GM19468 (cell line): Measurements from ENCODE around the gene GP1BB.
"Not testable (repeated sequence)": the region's sequence is repeated elsewhere in the genome, so short reads cannot be mapped to it uniquely, and the experiment has no call there.

Source experiments
- ATAC-seq: cut with Tn5 transposase; IDR thresholded peaks from one replicate; pipeline ENCODE4 v1.9.1; 2021; ENCODE audit warnings: mild to moderate bottlenecking, moderate library complexity, moderate number of reproducible peaks; ENCODE audit not compliant: unreplicated experiment; ENCODE audit errors: extremely low read depth

Gene GP1BB

DNA sequence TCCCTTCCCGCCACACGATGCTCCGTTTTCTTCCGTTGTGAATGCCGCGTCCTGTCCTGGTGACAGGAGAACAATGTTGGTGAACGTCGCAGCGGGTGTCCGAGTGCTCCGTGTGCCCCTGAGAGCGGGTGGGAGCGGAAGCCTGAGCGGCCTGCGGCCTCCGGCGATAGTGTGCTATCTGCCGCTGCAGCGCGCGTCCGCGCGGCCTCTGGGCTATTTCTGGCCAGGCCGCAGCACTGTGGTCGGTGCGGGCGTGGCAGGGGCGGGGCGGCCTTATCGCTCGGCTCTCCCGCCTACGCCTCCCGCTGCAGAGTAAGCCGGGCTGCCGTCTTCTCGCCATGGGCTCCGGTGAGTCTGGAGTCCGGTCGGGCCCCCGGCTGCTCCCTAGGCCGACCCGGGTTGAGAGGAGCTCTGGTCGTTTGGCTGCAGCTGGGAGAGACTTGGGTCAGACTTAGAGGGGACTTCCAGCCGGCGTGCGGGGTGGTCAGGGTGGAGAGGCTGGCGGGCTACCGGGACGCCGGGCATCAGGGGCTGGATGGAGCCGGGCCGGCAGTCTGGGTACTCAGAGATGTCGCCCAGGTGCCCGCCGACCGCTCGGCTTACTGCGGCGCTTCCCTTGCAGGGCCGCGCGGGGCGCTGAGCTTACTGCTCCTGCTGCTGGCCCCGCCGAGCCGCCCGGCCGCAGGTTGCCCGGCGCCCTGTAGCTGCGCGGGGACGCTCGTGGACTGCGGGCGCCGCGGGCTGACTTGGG lies at the start of gene GP1BB:
GP1BB (plus strand) TSS at position 308 of the 751 bp plus-strand sequence; CDS start at position 339, 31 bp downstream.
- ATAC-seq, result no peak

DNA sequence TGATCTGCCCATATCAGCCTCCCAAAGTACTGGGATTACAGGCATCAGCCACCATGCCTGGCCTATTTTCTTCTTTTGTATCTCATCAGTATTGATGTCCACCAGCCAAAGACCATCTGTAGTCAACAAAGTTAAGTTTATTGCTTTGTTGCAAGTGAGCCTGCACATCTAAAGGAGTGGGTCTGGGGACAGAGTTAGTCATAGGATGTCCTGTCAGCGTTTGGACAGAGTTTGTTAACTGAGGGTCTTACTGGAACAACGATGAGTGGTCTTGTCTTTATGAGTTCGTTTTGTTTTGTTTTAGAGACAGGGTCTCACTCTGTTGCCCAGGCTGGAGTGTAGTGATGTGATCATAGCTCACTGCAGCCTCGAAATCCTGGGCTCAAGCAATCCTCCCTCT lies 49.7 kb upstream of the GP1BB start:
- no peak for ATAC-seq

GRCh38 chr22:19674129-19674928 lies 49.0 kb upstream of the GP1BB start:
- ATAC-seq, result no peak

DNA sequence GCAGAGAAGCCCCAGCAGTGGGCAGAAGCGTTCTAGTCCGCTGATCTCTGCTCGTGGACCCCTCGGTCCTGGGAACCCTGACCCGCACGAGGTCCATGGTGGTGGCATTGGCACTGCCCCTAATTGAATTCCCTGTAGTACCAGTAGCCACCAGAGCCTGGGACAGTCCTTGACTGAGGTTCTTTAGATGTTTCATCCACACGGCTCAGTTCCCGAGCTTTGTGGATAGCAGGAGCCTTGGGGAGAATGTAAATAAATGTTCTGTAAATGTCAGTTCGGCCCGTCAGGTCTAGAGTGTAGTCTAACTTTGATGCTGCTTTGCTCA lies 48.4 kb upstream of the GP1BB start:
- ATAC-seq, result no peak

GRCh38 chr22:19675428-19675827 lies 47.9 kb upstream of the GP1BB start:
- ATAC-seq, result no peak

DNA sequence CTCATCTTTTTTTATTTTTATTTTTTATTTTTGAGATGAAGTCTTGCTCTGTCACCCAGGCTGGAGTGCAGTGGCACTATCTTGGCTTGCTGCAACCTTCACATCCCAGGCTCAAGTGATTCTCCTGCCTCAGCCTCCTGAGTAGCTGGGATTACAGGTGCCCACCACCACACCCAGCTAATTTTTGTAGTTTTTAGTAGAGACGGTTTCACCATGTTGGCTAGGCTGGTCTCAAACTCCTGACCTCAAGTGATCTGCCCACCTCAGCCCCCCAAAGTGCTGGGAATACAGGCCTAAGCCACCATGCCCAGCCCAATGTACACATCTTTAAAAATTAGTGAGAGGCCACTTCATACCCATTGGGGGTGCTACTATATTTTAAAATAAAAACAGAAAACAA lies 46.9 kb upstream of the GP1BB start:
- not testable (repeated sequence) for ATAC-seq

DNA sequence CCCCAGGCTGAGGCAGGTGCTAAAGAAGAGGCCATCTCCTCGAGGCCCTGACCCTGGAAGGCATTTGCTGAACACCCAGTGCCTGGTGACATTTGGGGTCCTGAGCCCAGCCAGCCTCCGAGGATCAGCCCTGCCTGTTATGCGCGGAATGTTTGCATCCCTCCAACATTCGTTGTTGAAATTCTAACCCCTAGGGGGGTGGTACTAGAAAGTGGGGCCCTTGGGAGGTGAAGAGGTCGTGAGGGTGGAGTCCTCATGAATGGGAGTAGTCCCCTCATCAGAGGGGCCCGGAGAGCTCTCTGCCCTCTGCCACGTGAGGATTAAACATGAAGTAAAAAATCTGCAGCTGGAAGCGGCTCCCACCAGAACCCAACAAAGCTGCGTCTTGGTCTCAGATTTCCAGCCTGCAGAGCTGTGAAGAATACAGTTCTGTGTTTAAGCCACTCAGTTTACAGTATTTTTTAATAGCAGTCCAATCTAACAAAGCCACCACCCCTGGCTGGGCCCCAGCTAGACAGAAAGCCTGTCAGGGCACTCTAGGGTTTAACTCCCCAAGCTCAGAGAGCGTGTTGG lies 44.3 kb upstream of the GP1BB start:
- no peak for ATAC-seq

DNA sequence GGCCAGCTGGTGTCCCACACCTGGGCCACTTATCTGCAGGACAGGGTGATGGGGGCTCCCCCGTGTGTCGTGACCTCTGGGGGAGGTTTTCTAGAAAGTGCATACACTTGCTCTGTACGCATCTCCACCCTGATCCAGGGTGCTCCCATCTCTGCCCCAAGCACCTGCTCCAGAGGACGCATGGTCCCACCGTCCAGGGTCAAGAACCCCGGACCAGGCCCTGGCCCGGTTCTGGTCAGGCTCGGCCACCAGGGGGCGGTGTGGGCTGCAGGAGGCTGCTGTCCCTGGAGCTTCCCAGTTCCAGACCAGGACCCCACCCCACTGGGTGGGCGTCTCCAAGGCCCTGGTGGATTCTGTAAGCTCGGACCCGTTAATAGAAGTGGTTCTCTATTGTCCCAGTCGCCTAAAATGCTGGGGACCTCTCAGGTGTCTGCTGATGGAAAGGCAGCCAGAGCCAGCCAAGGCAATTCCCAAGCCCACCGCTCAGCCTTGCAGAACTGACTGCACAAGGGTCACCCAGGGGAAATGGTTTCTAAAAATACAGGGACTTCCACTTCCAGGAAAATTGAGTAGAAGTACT lies 43.7 kb upstream of the GP1BB start:
- ATAC-seq, result no peak

DNA sequence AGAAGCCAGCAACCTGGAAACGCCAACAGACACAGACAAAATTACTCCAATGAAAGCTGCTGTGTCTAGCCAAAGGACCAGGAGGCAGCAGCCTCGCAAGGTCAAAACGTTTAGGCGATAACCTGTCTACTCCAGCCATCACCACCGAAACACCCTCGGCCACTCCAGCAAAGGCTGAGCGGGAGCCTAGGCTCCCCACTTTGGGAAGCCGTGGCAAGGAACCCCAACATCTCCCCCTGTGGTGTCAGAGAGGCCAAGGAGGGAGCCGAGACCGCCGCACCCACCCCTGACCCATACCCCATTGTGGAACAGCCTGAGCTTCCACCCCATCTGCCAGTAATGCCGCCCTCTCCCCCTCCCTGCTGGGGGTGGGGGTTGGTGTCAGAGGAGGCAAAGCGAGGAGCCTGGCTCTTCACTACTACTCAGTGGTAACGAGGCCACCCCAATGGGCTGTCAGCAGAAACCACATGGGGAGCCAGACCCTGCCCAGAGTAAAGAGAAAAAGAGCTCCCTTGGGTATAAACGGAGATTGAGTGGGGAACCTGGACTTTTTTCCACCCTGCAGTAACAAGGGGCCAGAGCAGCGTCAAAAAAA lies 43.0 kb upstream of the GP1BB start:
- no peak for ATAC-seq

DNA sequence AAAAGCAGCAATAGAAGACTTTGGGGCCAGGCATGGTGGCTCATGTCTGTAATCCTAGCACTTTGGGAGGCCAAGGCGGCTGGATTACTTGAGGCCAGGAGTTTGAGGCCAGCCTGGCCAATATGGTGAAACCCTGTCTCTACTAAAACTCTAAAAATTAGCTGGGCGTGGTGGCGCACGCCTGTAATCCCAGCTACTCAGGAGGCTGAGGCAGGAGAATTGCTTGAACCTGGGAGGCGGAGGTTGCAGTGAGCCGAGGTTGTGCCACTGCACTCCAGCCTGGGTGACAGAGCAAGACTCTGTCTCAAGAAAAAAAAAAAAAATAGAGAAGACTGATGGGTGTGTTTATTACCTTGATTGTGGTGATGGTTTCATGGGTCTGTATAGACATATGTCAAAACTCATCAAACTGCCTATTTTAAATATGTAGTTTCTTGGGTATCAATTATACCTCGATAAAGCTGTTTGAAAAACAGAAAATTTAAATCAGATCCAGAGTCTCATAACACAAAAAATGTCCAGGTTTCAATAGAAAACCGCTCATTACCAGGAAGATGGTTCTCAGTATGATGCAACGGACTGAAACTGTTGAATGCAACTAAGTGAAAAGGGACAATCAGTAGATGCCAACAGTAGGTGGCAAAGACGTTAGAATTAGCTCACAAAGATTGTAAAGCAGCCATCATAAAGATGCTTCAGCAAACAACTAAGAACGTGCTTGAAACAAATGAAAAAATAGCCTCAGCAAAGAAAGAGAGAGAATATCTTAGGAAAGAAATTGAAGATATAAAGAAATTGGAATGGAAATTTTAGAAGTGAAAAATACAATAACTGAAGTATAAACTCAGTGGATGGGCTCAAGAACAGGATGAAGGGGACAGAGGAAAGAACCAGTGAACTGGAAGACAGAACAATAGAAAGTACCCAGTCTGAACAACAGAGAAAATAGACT lies 42.2 kb upstream of the GP1BB start:
- ATAC-seq, result no peak

DNA sequence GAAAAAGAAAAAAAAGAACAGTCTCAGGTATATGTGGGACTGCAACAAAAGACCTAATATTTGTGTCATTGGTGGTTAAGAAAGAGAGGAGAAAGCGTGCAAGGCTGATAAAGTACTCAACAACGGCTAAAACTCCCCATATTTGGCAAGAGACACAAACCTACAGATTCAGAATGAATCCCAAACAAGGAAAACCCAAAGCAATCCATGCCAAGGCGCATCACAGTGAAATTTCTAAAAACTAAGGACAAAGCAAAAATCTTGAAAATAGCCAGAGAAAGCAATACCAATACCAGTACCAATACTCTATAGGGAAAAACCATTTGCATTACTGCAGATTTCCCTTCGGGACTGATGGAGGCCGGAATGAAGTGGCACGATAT lies 41.5 kb upstream of the GP1BB start:
- ATAC-seq, result no peak

DNA sequence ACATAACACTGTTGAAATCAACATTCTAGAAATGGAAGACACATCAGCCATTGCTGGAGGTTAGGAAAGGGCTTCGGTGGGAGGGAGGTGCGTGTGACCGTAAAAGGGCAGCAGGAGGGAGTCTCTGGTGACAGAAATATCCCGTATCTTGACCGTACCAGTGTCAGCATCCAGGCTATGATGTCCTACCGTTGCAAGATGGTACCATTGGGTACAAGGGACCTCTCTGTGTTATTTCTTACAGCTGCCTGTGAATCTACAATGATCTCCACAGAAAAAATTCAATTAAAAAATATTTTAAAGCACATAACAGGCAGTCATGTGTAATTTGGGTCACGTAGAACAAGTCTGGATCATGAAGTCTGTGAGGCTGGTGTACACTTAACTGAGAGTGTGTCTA lies 36.4 kb upstream of the GP1BB start:
- ATAC-seq, result no peak

DNA sequence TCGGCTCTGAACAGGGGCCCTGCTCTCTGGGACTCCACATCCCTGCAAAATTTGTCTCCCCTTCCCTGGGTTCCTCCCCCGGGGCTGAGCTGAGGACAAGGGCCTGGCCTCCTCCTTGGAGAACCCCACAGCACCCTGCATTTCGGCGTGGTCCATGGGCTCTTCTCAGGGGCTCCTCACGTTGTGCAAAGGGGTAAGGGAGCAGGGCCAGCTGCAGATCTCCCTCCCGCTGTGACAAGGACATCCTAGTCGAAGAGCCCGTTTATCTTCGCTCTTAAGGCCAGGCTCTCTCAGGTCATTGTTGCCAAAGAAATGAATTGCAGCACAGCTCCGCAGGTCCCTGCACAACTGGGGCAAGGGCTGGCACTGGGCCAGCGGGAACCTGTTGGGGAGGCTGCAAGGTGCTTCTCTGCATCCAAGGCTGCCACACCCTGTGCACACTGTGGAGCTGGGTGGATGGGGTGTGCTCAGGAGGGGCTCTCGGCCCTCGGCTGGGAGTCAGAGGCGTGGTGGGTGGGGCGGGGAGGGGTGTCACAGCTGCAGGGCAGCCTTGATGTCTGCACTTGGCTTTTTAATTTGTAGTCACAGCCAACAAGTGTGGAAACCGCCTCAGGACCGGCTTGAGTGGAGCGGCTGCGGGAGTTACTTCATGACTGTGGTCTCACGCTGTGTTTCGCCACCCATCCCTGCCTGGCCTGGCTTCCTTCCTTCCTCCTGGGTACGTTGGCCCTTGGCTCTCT lies 35.6 kb upstream of the GP1BB start:
- no peak for ATAC-seq

DNA sequence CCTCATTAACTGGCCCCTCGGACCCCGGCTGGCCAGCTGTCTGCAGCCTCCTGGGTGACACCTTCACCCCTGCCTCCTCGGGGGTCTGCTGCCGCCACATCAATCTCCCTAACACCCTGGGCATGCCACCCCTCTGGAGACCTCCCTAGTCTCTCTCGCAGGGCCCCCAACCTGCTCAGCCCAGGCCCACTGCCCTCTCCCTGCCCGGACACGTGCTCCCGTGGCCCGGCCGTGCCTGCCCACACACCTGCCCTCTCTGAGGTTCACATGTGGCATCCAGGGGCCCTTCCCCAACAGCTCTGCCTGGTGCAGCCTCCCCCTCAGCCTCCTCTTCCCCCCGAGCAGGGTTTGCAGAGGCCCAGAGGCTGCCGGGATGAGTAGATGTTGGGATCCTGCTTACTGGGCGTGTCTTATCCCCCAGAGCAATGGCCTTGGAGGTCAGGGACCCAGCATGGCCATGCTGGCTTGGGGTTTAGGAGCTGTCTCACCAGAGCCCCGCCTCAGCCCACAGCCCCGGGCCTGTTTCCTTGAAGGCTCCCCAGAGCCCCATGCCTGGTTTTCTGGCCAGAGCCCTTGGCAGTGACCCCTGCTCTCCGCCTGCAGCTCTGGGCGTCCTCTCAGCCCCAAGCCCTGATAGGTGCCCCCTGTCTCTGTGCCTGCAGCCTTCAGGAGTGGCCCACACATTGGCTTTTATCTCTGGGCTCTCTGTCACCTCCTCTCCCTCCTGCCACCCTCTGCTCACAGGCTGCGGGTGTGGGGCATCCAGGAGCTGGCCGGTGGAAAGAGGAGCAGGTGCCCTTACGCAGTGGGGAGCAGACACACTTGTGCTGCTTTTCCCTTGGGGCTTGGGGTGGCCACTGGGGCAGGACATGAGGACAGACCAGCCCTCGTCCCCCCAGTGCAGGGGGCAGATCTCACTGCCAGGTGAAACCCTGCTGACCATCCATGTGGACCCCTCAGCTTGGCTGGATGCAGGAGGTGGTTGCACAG lies 34.7 kb upstream of the GP1BB start:
- no peak for ATAC-seq

DNA sequence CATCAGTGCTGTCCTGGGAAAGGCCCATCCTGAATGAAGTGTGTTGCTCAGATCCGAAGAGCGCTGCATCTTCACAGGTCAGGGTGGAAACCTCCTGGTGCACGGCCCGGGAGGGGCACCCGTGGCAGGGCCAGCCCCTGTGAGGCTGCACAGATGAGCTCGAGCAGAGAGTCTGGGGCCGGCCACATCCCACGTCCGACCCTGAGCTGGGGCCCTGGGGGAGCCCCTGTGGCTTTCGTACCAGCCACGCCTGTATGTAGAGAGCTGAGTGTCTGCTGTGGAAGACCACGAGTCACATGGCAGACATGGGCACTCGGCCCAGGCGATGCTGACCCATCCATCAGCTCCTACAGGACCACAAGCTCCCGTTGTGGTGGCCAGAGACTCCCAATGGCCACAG lies 33.9 kb upstream of the GP1BB start:
- ATAC-seq, result no peak

DNA sequence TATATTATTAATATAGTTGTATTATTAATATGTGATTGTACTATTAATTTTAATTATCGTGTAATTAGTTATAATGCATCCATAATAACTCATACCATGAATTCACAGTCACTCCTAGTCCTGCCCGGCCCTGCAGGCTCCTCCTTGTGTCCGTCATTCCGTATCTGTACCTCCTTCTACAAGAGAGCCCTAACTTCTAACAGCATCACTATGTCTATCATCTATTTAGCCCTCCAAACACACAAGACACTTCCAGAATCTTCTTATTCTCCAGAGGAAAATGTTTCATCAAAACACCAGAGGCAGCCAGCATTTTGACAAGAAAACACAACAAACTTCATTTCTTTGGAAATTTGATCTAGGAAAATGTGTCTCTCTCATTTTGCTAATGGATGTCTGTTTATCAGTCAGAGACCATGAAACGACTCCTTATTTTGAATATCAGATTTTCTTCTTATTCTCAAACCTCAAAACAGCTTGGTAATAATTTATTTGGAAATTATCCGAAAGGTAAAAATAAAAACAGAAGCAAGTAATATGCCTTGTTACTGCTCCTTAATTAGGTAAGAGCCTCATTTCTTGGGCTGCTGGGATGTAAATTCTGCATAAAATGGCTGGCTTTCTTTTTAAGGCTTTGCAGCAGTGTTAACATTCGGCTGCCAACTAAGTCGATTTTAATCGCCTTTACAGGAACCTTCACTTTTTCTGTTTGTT lies 32.2 kb upstream of the GP1BB start:
- no peak for ATAC-seq

GRCh38 chr22:19691721-19692341 lies 31.5 kb upstream of the GP1BB start:
- no peak for ATAC-seq
